Endodermal cell (in vitro differentiated cells): ENCODE results near the gene FOXD1. TPM values are rescaled to one million over a fixed set of nuclear protein-coding genes. Genes with fewer than 3 reads are reported as not detected.
A peak's percentile ranks its signal among the peaks of the same experiment; 100 is the strongest.

Experiments
- DNase-seq: peaks from one replicate; pipeline ENCODE4 v3.0.0-alpha.2; 2017
- H3K27ac ChIP-seq: 2 replicates; pipeline ENCODE4 v1.5.1; 2013; ENCODE audit warnings: mild to moderate bottlenecking, low read depth, low read length, moderate library complexity
- H3K27me3 ChIP-seq: 2 replicates; pipeline ENCODE4 v1.6.1; 2013; ENCODE audit warnings: mild to moderate bottlenecking, low read length, moderate library complexity; ENCODE audit not compliant: insufficient read depth, control insufficient read depth, poor library complexity, severe bottlenecking
- H3K36me3 ChIP-seq: 2 replicates; pipeline ENCODE4 v1.7.0; 2013; ENCODE audit warnings: mild to moderate bottlenecking, low read length, moderate library complexity; ENCODE audit not compliant: control insufficient read depth, insufficient read depth
- H3K4me1 ChIP-seq: one replicate; pipeline ENCODE4 v1.7.0; 2013; ENCODE audit warnings: low read length; ENCODE audit not compliant: control insufficient read depth, insufficient read depth
- H3K4me3 ChIP-seq: 2 replicates; pipeline ENCODE4 v1.5.1; 2013; ENCODE audit warnings: mild to moderate bottlenecking, low read length, moderate library complexity
- H3K9ac ChIP-seq: 2 replicates; pipeline ENCODE4 v1.6.1; 2013; ENCODE audit warnings: mild to moderate bottlenecking, low read length, moderate library complexity; ENCODE audit not compliant: poor library complexity, severe bottlenecking; ENCODE audit errors: extremely low read depth
- H3K9me3 ChIP-seq: 2 replicates; pipeline ENCODE4 v1.6.1; 2013; ENCODE audit warnings: mild to moderate bottlenecking, low read length, moderate library complexity; ENCODE audit not compliant: control insufficient read depth
- H3K27ac Mint-ChIP-seq: 2 replicates; pipeline ENCODE4 v1.8.0; 2020; ENCODE audit warnings: mixed read lengths
- H3K27me3 Mint-ChIP-seq: 2 replicates; pipeline ENCODE4 v1.8.0; 2021; ENCODE audit warnings: mild to moderate bottlenecking, mixed read lengths; ENCODE audit not compliant: insufficient read depth
- H3K36me3 Mint-ChIP-seq: 2 replicates; pipeline ENCODE4 v1.8.0; 2020; ENCODE audit warnings: low read depth, mixed read lengths
- H3K4me1 Mint-ChIP-seq: 2 replicates; pipeline ENCODE4 v1.8.0; 2020; ENCODE audit warnings: mixed read lengths
- H3K4me3 Mint-ChIP-seq: 2 replicates; pipeline ENCODE4 v1.8.0; 2020; ENCODE audit warnings: mild to moderate bottlenecking, moderate library complexity, mixed read lengths
- H3K9me3 Mint-ChIP-seq: 2 replicates; pipeline ENCODE4 v1.8.0; 2020; ENCODE audit warnings: mild to moderate bottlenecking, mixed read lengths
- CTCF ChIP-seq: fragments of 200-600 bp; sonication (generic); conservative IDR thresholded peaks from 2 replicates; pipeline ENCODE4 v1.5.0; 2021; ENCODE audit warnings: antibody characterized with exemption, mild to moderate bottlenecking
- WGBS, 2 experiments: methylation state at CpG; one replicate each; pipeline versions ENCODE4 v1.1.5 to v1.1.7; 2013; ENCODE audit warnings: missing lambda C conversion rate in 2 of 2, mixed read lengths in 1 of 2; ENCODE audit not compliant: insufficient coverage in 1 of 2, insufficient read length in 1 of 2; 5-methylcytosine and 5-hydroxymethylcytosine counted together
- total RNA-seq, 2 donors: library from RNA; stranded (reverse); fragmentation: NEBNext Ultra II Directional in 1 of 2; extraction: Animal tissue kit (Norgen Biotek cat#: 25700) in 1 of 2; gene quantifications; 2 replicates in 1 of 2; 3 replicates in 1 of 2; pipeline ENCODE4 v1.2.1, GENCODE V29; 2021

FOXD1 gene
- total RNA-seq, 2 donors from 2014 or later: 0.29 to 0.59 TPM

DNA sequence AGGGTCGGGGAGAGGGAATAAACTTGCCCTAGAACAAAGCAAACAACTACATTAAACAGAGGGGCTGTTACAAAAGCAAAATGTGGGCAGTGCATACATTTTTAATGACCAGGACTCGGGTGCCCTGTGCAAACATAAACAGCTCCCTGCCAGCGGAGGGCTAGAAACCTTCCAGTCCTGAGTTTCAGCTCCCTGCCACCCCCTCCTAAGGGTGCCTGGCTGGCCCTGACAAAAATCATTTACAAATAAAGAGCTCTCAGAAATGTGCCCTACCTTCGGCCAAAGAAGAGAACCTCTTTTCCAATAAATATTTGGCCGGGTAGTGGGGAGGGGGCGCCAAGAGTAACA, 29.5 kb downstream of the FOXD1 start:
- H3K4me3 Mint-ChIP-seq: peak overlapping the region; percentile 58
- H3K4me3 ChIP-seq: no peak overlapping the region
- H3K36me3 ChIP-seq: no peaks in the 10 kb centered on the region
- WGBS, 2 experiments: 60 to 74% methylated on average over 1 to 6 of the region's 6 CpGs
- H3K9me3 Mint-ChIP-seq: no peaks in the 10 kb centered on the region
- peaks cover 87% of the 10 kb centered on the region for H3K27me3 Mint-ChIP-seq
- H3K36me3 Mint-ChIP-seq: no peaks in the 10 kb centered on the region
- H3K27ac Mint-ChIP-seq: no peak overlapping the region
- no peak for TF ChIP-seq CTCF
- H3K4me1 ChIP-seq: no peaks in the 10 kb centered on the region
- DNase-seq: no peak
- H3K9me3 ChIP-seq: no peaks in the 10 kb centered on the region
- H3K27ac ChIP-seq: no peak overlapping the region
- H3K9ac ChIP-seq: no peak overlapping the region
- H3K4me1 Mint-ChIP-seq: peaks cover 6% of the 10 kb centered on the region
- peaks cover 25% of the 10 kb centered on the region for H3K27me3 ChIP-seq

GRCh38 chr5:73418244-73418691, 30.3 kb downstream of the FOXD1 start:
- H3K27ac Mint-ChIP-seq: no peak overlapping the region
- H3K9me3 Mint-ChIP-seq: no peaks in the 10 kb centered on the region
- peaks cover 79% of the 10 kb centered on the region for H3K27me3 Mint-ChIP-seq
- no peak overlapping the region for H3K9ac ChIP-seq
- 93 to 98% methylated on average over 5 to 6 of the region's 6 CpGs for WGBS, 2 experiments
- DNase-seq: peak; percentile 44
- no peaks in the 10 kb centered on the region for H3K36me3 ChIP-seq
- H3K36me3 Mint-ChIP-seq: no peaks in the 10 kb centered on the region
- TF ChIP-seq CTCF: no peak
- no peak overlapping the region for H3K27ac ChIP-seq
- no peak overlapping the region for H3K4me3 Mint-ChIP-seq
- peaks cover 24% of the 10 kb centered on the region for H3K27me3 ChIP-seq
- H3K4me3 ChIP-seq: no peak overlapping the region
- peaks cover 6% of the 10 kb centered on the region for H3K4me1 Mint-ChIP-seq
- H3K9me3 ChIP-seq: no peaks in the 10 kb centered on the region
- no peaks in the 10 kb centered on the region for H3K4me1 ChIP-seq

GRCh38 chr5:73417303-73418034, 31.1 kb downstream of the FOXD1 start:
- DNase-seq: no peak
- peaks cover 74% of the 10 kb centered on the region for H3K27me3 Mint-ChIP-seq
- Histone ChIP-seq H3K27me3 (peaks cover 24% of the 10 kb centered on the region), H3K27ac (no peak overlapping the region), H3K4me3 (no peak overlapping the region), H3K9me3 (no peaks in the 10 kb centered on the region), H3K4me1 (no peaks in the 10 kb centered on the region), H3K36me3 (no peaks in the 10 kb centered on the region), H3K9ac (no peak overlapping the region)
- no peaks in the 10 kb centered on the region for H3K36me3 Mint-ChIP-seq
- no peak overlapping the region for H3K4me3 Mint-ChIP-seq
- H3K4me1 Mint-ChIP-seq: peaks cover 6% of the 10 kb centered on the region
- no peak overlapping the region for H3K27ac Mint-ChIP-seq
- no peaks in the 10 kb centered on the region for H3K9me3 Mint-ChIP-seq
- TF ChIP-seq CTCF: no peak
- 87 to 94% methylated on average over 10 of the region's 10 CpGs for WGBS, 2 experiments
